DND-41 (cell line): ENCODE results near the gene WDR45.

ENCODE experiments used
- ATAC-seq: fragments of 200-7000 bp; cut with Tn5 transposase; 3 replicates; pipeline ENCODE4 v1.9.1; 2021; ENCODE audit warnings: low read depth; ENCODE audit not compliant: insufficient read depth
- DNase-seq: peaks from one replicate; pipeline ENCODE4 v3.0.0-alpha.2; 2020
- H2AFZ ChIP-seq: 2 replicates; pipeline ENCODE4 v1.6.0; 2012; ENCODE audit warnings: low read depth, low read length
- H3K27ac ChIP-seq: 2 replicates; pipeline ENCODE4 v1.5.1; 2012; ENCODE audit warnings: low read length, inconsistent platforms
- H3K27me3 ChIP-seq: fragments of 200-600 bp; sonication (generic); 2 replicates; pipeline ENCODE4 v1.6.0; 2012; ENCODE audit warnings: low read length, mild to moderate bottlenecking, inconsistent platforms; ENCODE audit not compliant: insufficient read depth, poor library complexity
- H3K36me3 ChIP-seq: 2 replicates; pipeline ENCODE4 v1.5.1; 2012; ENCODE audit warnings: low read length, inconsistent platforms; ENCODE audit not compliant: insufficient read depth
- H3K4me1 ChIP-seq: 2 replicates; pipeline ENCODE4 v1.5.1; 2012; ENCODE audit warnings: mild to moderate bottlenecking, low read length; ENCODE audit not compliant: insufficient read depth
- H3K4me2 ChIP-seq: 2 replicates; pipeline ENCODE4 v1.6.0; 2012; ENCODE audit warnings: mild to moderate bottlenecking, moderate library complexity, low read length, inconsistent platforms; ENCODE audit not compliant: insufficient read depth
- H3K4me3 ChIP-seq, 2 experiments: fragments of 200-600 bp in 1 of 2; shearing (Covaris generic) in 1 of 2; 2 replicates each; pipeline ENCODE4 v1.5.1; 2012 to 2016; ENCODE audit warnings: inconsistent platforms in 2 of 2, low read length in 2 of 2, mild to moderate bottlenecking in 2 of 2, low read depth in 1 of 2, moderate library complexity in 1 of 2
- H3K79me2 ChIP-seq: 2 replicates; pipeline ENCODE4 v1.6.0; 2012; ENCODE audit warnings: low read length, inconsistent platforms; ENCODE audit not compliant: insufficient read depth
- H3K9ac ChIP-seq: 2 replicates; pipeline ENCODE4 v1.6.0; 2012; ENCODE audit warnings: low read depth, mild to moderate bottlenecking, inconsistent platforms, low read length, moderate library complexity
- H3K9me3 ChIP-seq: 2 replicates; pipeline ENCODE4 v1.5.1; 2012; ENCODE audit warnings: low read length, moderate library complexity, mild to moderate bottlenecking, inconsistent platforms; ENCODE audit not compliant: insufficient read depth, severe bottlenecking
- H4K20me1 ChIP-seq: 2 replicates; pipeline ENCODE4 v1.6.0; 2012; ENCODE audit warnings: low read length; ENCODE audit not compliant: insufficient read depth
- CTCF ChIP-seq: IDR thresholded peaks from 2 replicates; pipeline ENCODE4 v1.5.1; 2012; ENCODE audit warnings: borderline replicate concordance, low read length, moderate library complexity, mild to moderate bottlenecking; ENCODE audit not compliant: poor library complexity, severe bottlenecking; ENCODE audit errors: extremely low read depth
- EZH2 ChIP-seq: IDR thresholded peaks from 3 replicates; pipeline ENCODE4 v1.6.1; 2012; ENCODE audit warnings: borderline replicate concordance, low read depth, mild to moderate bottlenecking, moderate library complexity, low read length, inconsistent platforms; ENCODE audit not compliant: severe bottlenecking

The WDR45 gene

GRCh38 chrX:49082271-49082871 lies 2.7 kb upstream of the WDR45 start:
- H3K9me3 ChIP-seq: no peaks in the 10 kb centered on the region
- H2AFZ ChIP-seq: no peak overlapping the region
- no peak for ATAC-seq
- no peak overlapping the region for H3K27ac ChIP-seq
- peaks cover 10% of the 10 kb centered on the region for H3K36me3 ChIP-seq
- no peak overlapping the region for H3K9ac ChIP-seq
- H3K79me2 ChIP-seq: peaks cover 13% of the 10 kb centered on the region
- H3K4me2 ChIP-seq: no peak overlapping the region
- no peak for DNase-seq
- no peak overlapping the region for H3K4me3 ChIP-seq
- H4K20me1 ChIP-seq: no peaks in the 10 kb centered on the region
- TF ChIP-seq CTCF (no peak), EZH2 (no peak)
- H3K4me1 ChIP-seq: peaks cover 12% of the 10 kb centered on the region
- H3K27me3 ChIP-seq: no peaks in the 10 kb centered on the region

GRCh38 chrX:49077941-49078340 lies 1.7 kb downstream of the WDR45 start:
- Histone ChIP-seq H3K4me3 (no peak overlapping the region), H3K27ac (no peak overlapping the region), H3K4me2 (no peak overlapping the region), H3K4me1 (peaks cover 28% of the 10 kb centered on the region), H3K36me3 (peaks cover 32% of the 10 kb centered on the region), H3K9ac (no peak overlapping the region), H3K79me2 (peaks cover 21% of the 10 kb centered on the region), H3K9me3 (no peaks in the 10 kb centered on the region), H4K20me1 (no peaks in the 10 kb centered on the region; the same call in 1 of the 2 replicates), H3K27me3 (no peaks in the 10 kb centered on the region), H2AFZ (no peak overlapping the region)
- ATAC-seq: no peak
- TF ChIP-seq EZH2 (no peak), CTCF (no peak)
- DNase-seq: no peak

- Histone ChIP-seq H3K4me3 (no peak overlapping the region), H4K20me1 (no peaks in the 10 kb centered on the region; the same call in 1 of the 2 replicates), H3K4me2 (no peak overlapping the region), H2AFZ (no peak overlapping the region), H3K27me3 (no peaks in the 10 kb centered on the region), H3K4me1 (peaks cover 39% of the 10 kb centered on the region), H3K79me2 (peaks cover 27% of the 10 kb centered on the region), H3K9ac (no peak overlapping the region), H3K9me3 (no peaks in the 10 kb centered on the region), H3K36me3 (peaks cover 32% of the 10 kb centered on the region), H3K27ac (no peak overlapping the region)
- no peak for ATAC-seq
- DNase-seq: no peak
- TF ChIP-seq EZH2: no peak
- peak; percentile 17 for TF ChIP-seq CTCF
Observed at GRCh38 chrX:49075347-49075746, 4.3 kb downstream of the WDR45 start.
